HG03103 (cell line): ENCODE results near the gene IGSF5.
"Not testable (repeated sequence)": the region's sequence is repeated elsewhere in the genome, so short reads cannot be mapped to it uniquely, and the experiment has no call there.

Experiments used
- ATAC-seq: cut with Tn5 transposase; IDR thresholded peaks from one replicate; pipeline ENCODE4 v1.9.1; 2021; ENCODE audit warnings: low read depth; ENCODE audit not compliant: unreplicated experiment

Gene IGSF5

DNA sequence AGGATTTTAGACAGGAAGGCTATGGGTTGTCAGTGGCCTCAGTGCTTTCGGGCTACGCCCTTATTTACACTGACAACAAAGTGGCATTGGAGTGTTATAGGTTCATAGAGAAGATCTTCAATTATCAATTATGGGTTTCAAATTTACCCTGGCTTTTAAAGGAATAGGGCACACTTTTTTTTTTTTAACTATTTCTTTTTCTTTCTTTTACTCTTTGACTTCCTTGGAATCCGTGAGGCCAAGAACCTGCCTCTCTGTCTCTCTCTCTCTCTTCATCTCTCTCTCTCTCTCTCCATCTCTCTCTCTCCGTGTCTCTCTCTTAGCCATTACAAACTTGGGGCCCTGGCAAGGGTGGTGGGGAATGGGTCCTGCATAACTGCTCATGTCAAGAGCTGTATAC lies at the start of gene IGSF5:
Gene IGSF5 (plus strand): TSS at position 301 of the 400 bp plus-strand sequence. CDS start 327 bp downstream, outside the sequence.
- not testable (repeated sequence) for ATAC-seq

DNA sequence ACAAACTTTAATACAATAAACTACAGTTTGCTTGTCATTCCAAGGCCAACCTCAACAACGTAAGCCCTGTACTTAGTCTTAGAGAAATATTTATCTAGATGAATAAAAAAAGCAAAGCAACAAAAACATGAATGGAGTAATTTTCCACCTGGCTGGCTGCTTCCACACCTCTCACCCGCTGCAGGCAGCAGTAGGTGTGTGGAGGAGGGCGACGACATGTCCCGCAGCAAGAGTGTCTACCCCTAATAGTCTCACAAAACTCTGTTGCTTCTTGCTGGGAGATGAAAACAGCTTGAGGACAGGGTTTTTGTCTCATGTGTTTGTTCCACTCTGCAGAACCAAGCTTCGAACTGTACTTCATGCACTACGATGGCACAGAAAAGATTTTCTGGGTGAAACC lies 48.8 kb upstream of the IGSF5 start:
- ATAC-seq: no peak

- ATAC-seq: no peak
Measured at GRCh38 chr21:39696618-39697017, 48.4 kb upstream of the IGSF5 start.

DNA sequence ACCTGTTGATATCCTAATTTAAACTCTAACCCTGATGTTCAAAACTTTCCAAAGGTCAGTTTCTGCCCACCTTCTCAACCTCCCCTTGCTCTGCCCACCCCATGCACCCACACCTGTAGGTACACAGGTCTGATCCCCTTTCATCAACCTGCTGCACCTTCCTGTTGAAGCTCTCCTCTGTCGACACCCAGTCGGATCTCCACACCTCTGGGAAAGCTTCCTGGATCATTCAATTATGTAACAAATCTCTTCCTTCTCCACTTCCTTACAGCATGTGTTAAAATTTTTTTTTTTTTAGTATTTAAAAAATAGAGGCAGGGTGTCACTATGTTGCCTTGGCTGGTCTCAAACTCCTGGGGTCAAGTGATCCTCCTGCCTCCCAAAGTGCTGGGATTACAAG lies 44.7 kb upstream of the IGSF5 start:
- no peak for ATAC-seq

GRCh38 chr21:39703578-39703977 lies 41.4 kb upstream of the IGSF5 start:
- no peak for ATAC-seq

- no peak for ATAC-seq
Measured at GRCh38 chr21:39705849-39706248, 39.1 kb upstream of the IGSF5 start.

DNA sequence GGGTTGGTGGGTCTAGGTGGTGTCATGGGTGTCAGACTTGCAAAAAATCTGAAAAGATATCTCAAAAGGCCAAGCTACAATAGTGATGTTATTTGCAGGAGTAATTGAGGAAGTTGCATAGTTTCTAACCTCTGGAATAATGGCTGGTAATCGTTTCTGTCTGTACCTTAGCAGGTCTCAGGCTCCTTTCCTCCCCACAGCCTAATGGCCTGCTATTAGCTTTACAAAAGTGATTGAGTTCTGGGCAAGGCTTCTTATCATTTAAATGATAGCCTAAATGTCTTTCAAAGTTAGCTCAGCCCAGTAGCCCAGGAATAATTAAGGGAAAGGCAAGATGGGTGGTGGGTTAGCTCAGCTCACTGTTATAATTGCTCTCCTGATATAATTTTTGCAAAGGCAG lies 37.7 kb upstream of the IGSF5 start:
- ATAC-seq: no peak

DNA sequence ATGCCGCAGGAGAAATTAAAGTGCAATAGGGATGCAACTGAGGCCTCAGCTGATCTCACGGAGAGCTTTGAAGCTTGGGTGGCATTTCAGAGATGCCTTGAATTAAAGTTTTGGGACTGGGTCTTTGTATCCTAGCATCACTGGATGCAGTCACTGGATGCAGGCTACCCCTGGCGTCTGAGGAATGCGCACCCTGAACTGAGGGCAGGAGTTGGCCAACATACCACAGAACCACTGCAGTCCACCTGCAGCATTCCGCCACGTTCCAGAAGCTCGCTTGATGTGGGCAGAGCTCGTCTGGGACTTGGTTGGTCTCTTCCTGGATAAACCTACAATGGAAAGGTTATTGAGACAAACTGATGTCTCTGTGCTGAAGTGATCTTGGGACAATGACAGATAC lies 34.1 kb upstream of the IGSF5 start:
- no peak for ATAC-seq

DNA sequence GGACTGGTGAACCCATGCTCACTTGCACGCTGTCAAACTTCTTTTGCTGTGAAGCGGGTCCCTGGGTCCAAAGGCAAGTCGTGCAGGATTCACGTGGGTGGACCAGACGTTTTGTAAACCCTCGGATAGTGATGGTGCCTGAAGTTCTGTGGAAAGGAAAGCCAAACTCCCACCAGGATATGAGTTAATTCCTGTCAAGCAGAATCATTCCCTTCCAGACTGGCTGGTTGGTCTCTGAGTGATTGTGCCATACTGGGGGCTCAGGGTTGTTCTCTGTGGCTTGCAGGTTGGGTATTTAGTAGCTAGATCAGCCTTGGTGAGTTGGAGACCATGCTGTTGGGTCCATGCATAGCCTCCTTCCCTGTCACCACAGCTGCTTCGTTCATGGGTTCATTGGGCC lies 32.7 kb upstream of the IGSF5 start:
- ATAC-seq: no peak

- no peak for ATAC-seq
Measured at GRCh38 chr21:39712976-39713375, 32.0 kb upstream of the IGSF5 start.

GRCh38 chr21:39713905-39714304 lies 31.1 kb upstream of the IGSF5 start:
- no peak for ATAC-seq

DNA sequence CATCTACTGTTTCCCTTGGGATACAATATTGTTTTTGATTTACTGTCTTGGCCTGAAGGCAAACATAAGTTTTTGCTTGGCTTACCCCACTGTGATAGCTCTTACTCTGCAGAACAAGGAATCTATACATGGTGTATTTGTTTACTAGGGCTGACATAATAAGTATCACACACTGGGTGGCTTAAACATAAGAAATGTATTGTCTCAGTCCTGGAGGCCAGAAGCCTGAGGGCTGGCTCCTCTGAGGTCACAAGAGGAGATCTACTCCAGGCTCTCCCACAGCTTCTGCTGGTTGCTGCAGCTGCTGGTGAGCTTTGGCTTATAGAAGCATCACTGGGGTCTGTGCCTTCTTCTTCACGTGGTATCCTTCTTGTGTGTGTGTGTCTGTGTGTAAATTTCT lies 30.7 kb upstream of the IGSF5 start:
- ATAC-seq: no peak

DNA sequence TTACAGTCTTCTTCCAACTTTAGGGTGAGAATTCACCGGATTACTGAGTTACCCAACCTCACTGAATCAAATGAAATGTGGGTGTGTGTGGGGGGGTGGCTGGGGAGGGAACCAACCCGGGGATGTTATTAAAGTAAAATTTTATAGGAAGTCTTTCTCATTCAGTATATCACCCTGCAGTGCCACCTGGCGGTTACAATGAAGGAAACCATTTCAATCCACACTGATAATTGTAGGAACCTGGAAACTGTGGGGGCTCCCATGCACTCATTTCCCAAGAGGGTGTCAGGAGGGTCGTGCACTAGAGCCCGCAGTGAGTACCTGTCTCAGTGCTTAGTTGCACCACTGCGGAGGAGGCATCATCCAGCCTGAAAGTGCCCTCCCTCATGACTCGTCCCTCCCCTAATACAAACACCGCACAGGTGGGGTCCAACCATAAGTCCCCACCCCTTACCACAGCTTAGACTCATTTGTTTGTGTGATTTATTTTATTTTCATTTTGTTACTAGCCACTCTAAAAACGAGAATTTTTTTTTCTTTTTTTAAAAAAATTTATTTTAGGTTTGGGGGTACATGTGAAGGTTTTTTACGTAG lies 29.1 kb upstream of the IGSF5 start:
- no peak for ATAC-seq

GRCh38 chr21:39720126-39720778 lies 24.7 kb upstream of the IGSF5 start:
- no peak for ATAC-seq

- no peak for ATAC-seq
Measured at GRCh38 chr21:39721885-39722284, 23.1 kb upstream of the IGSF5 start.

DNA sequence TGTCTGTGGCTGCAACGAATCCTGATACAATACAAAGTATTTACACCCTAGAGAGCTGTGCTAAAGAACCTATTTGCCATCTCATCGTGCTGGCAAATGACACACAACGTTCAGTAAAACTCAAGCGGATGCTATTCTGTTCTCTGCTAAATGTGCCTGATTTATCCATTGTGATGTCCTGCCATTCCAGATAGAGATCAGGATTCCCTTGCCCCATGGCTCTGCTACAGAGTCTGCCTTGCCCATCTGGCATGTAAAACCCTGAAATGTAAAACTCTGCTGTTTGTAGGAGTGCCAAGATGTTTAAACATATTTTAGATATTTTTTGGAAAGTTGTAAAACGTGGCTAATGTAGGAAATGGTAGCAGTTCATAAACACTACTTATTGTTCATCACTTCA lies 20.0 kb upstream of the IGSF5 start:
- ATAC-seq: no peak

DNA sequence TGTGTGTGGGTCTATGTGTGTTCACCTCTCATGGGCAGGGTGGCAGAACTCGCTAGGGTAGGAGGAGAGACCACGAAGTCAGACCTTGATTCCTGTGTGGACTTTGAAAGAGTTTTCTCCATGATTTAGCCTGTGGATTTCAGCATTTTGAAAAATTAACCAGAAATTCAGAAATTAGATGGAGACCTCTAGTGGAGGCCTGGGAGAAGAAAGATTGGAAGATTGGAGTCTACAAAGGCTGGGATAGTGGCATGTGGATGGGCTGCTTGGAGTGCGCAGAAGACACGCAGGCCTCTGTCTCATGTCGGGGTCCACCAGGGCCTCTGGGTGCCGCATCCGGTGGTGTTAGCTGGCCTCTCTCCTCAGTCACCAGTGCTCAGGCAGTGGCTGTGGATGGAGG lies 18.9 kb upstream of the IGSF5 start:
- no peak for ATAC-seq

DNA sequence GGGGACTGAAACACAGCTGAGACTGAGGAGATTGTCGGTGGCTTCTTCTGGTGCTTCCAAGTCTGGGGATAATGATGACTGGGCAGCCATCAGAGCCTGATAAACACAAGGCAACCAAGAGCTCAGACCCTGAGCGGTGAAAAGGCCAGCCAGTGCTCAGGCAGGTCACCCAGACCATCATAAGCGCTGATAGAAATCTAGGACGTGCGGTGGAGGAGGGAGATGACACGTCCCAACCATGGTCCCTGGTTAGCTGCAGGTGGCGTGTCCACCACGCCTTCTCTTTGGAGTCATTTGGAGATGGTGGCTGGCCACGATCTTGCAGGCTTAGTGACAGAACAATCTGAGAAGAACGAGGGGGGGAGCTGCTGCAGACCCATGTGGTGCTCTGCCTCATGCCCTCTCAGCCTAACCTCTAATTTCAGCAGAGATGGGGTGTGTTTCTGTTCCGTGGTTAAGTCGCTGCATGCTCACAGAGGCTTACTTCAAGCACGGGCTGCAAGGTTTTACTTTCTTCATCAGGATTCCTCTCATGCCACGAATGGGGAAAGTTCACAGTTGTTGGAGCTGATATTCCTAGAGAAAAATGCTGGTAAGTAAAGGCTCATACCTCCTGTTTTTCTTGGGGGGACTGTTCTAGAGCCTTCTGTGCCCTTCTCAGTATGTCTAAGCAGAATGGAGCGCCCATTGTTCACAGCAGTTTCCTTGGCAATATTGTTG lies 17.4 kb upstream of the IGSF5 start:
- ATAC-seq: no peak

DNA sequence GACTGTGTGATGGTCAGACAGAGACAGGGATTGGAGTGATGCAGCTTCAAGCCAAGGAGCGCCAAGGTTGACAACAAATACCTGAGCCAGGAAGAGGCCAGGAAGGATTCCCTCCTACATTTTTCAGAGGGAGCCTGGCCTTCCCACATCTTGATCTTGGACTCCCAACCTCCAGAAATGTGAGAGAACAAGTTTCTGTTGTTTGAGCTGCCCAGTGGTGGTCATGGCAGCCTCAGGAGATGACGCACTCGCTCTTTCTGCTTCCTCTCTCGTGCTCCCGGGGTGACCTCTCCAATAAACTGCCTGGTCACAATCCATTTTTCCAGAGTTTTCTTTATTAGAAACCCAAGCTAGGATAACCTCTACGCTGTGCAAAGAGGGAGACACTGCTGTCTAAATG lies 16.6 kb upstream of the IGSF5 start:
- ATAC-seq: no peak

DNA sequence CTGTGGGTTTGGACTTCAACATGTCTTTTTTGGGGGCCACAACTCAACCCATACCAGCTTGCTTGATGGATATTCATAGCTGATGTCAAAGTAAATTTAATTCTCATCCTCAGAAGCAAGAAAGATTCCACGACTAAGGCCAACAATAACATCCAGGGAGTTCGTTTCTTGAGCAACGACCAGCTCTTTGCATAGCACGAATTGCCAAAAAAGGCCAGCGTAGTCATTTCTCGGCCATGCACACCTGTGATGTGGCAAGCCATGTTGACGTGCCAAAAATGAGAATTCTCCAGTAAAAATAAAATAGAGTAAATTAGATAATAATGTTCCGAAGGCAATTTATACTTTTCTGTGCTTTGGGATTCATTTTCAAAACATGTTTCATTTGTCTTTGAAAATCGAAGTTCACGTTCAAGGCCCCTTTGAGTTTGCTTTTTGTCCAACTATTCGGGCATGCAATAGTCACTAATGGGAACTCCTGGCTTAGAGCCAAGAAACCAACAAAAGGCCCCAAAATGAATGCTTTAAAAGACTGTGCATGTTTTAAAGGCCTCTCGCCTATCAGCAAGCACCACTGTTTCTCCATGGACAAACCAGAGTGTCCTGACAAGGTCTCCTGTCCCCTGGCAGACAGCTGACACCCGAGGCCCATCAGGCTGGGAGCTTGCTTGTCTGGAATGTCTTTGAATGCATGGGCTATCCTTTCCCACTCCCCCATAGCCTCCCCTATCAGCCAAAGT lies 14.4 kb upstream of the IGSF5 start:
- ATAC-seq: no peak

GRCh38 chr21:39736716-39737115 lies 8.3 kb upstream of the IGSF5 start:
- no peak for ATAC-seq
